GM12878 (cell line): ENCODE results near the gene GRB10. TPM values are rescaled to one million over a fixed set of nuclear protein-coding genes. Genes with fewer than 3 reads are reported as not detected.

ENCODE experiments used
- ATAC-seq: fragments of 200-7000 bp; cut with Tn5 transposase; 3 replicates; pipeline ENCODE4 v1.9.1; 2020; ENCODE audit warnings: mild to moderate bottlenecking, moderate library complexity
- BruUV-seq: library from RNA; stranded (reverse); fragments of 400-500 nt; replicated peaks from 2 replicates; lab custom pipeline; 2021; lab: Mats Ljungman, UMichigan
- CTCF ChIA-PET: fragments of 300-600 bp; sonication (Branson Sonifier 250); formaldehyde crosslinking; extraction: SDS; loops from one replicate; lab custom pipeline; 2021; ENCODE audit warnings: inconsistent platforms; lab: Yijun Ruan, JAX
- POLR2A ChIA-PET: fragments of 350-600 bp; formaldehyde crosslinking; extraction: SDS; loops from one replicate; lab custom pipeline; 2021; ENCODE audit warnings: inconsistent platforms; lab: Charles Lee
- RAD21 ChIA-PET: fragments of 300-600 bp; sonication (Branson Sonifier 250); formaldehyde crosslinking; loops from one replicate; lab custom pipeline; 2023; ENCODE audit warnings: antibody characterized with exemption; ENCODE audit not compliant: unreplicated experiment; lab: Charles Lee
- SMC1A ChIA-PET: fragments of 300-600 bp; sonication (Branson Sonifier 250); formaldehyde crosslinking; loops from one replicate; lab custom pipeline; 2023; ENCODE audit not compliant: unreplicated experiment, uncharacterized antibody; lab: Charles Lee
- DNase-seq: peaks from one replicate; pipeline ENCODE4 v3.0.0-alpha.2; 2011; ENCODE audit warnings: low read depth, low spot score
- FAIRE-seq: peaks from 3 replicates; lab custom pipeline; 2011; peaks lifted over from hg19 to GRCh38; lab: Jason Lieb, UNC
- H2AFZ ChIP-seq: 2 replicates; pipeline ENCODE4 v1.6.0; 2011; ENCODE audit warnings: low read depth, low read length, control low read depth; ENCODE audit not compliant: control insufficient read depth
- H3K27ac ChIP-seq: 2 replicates; pipeline ENCODE4 v1.5.1; 2011; ENCODE audit warnings: control low read depth; ENCODE audit not compliant: control insufficient read depth, insufficient read depth
- H3K27me3 ChIP-seq, 2 experiments: replicated peaks in 1 of 2; 2 replicates each; pipeline versions ENCODE4 v1.6.0 to v1.6.1; 2011; ENCODE audit warnings: low read length in 1 of 2; ENCODE audit not compliant: control insufficient read depth in 2 of 2, insufficient read depth in 2 of 2
- H3K36me3 ChIP-seq, 2 experiments: 2 replicates each; pipeline ENCODE4 v1.5.1; 2011; ENCODE audit warnings: low read length in 1 of 2; ENCODE audit not compliant: control insufficient read depth in 2 of 2, insufficient read depth in 2 of 2
- H3K4me1 ChIP-seq: 2 replicates; pipeline ENCODE4 v1.6.1; 2011; ENCODE audit warnings: mild to moderate bottlenecking, low read length, moderate library complexity, mixed read lengths; ENCODE audit not compliant: control insufficient read depth, insufficient read depth
- H3K4me2 ChIP-seq: 2 replicates; pipeline ENCODE4 v1.6.0; 2011; ENCODE audit warnings: control low read depth; ENCODE audit not compliant: control insufficient read depth, insufficient read depth
- H3K4me3 ChIP-seq: fragments of 200-600 bp; sonication (generic); 2 replicates; pipeline ENCODE4 v1.5.1; 2016
- H3K79me2 ChIP-seq: 2 replicates; pipeline ENCODE4 v1.6.0; 2011; ENCODE audit warnings: low read length; ENCODE audit not compliant: control insufficient read depth, insufficient read depth
- H3K9ac ChIP-seq: 2 replicates; pipeline ENCODE4 v1.8.0; 2011; ENCODE audit warnings: low read length, control low read depth, mixed read lengths; ENCODE audit not compliant: control insufficient read depth, insufficient read depth
- H3K9me3 ChIP-seq: replicated peaks from 3 replicates; pipeline ENCODE4 v1.5.1; 2011; ENCODE audit warnings: mild to moderate bottlenecking, low read length; ENCODE audit not compliant: control insufficient read depth, insufficient read depth
- H4K20me1 ChIP-seq: 2 replicates; pipeline ENCODE4 v1.6.0; 2011; ENCODE audit not compliant: control insufficient read depth, insufficient read depth
- CHD2 ChIP-seq: IDR thresholded peaks from 2 replicates; pipeline ENCODE4 v1.6.1; 2011; ENCODE audit warnings: low read depth, low read length, improper control_type of control experiment, borderline replicate concordance
- CTCF ChIP-seq, 3 experiments: IDR thresholded peaks in 2 of 3; conservative IDR thresholded peaks in 1 of 3; 2 replicates each; pipeline ENCODE4 v1.5.1; 2011; ENCODE audit warnings: low read depth in 3 of 3, low read length in 3 of 3, mild to moderate bottlenecking in 3 of 3, control low read depth in 2 of 3, moderate library complexity in 2 of 3, inconsistent platforms in 1 of 3, mixed read lengths in 1 of 3; ENCODE audit not compliant: control insufficient read depth in 2 of 3, insufficient read depth in 1 of 3; ENCODE audit errors: extremely low read depth in 1 of 3
- EED ChIP-seq: sonication (generic); IDR thresholded peaks from 2 replicates; pipeline ENCODE4 v1.6.1; 2016; ENCODE audit warnings: antibody characterized with exemption, low read depth
- RAD21 ChIP-seq: IDR thresholded peaks from 2 replicates; pipeline ENCODE4 v1.6.1; 2011; ENCODE audit warnings: mild to moderate bottlenecking, low read depth, low read length, moderate library complexity; ENCODE audit not compliant: insufficient read depth
- SMC3 ChIP-seq: IDR thresholded peaks from 2 replicates; pipeline ENCODE4 v1.6.1; 2011; ENCODE audit warnings: low read length, improper control_type of control experiment, borderline replicate concordance
- WGBS: methylation state at CpG from one replicate; pipeline ENCODE4 v1.1.6; 2016; ENCODE audit warnings: low lambda C conversion rate; ENCODE audit not compliant: insufficient replicate concordance, insufficient coverage; ENCODE audit errors: missing lambda C conversion rate; 5-methylcytosine and 5-hydroxymethylcytosine counted together
- in situ Hi-C: fragments of 300-500 bp; cut with MboI; formaldehyde crosslinking; loops from 9 replicates; pipeline ENCODE4 v1.14.3; 2018; ENCODE audit warnings: mixed read lengths
- intact Hi-C: fragments of 100-400 bp; cut with micrococcal nuclease; formaldehyde crosslinking; loops from one replicate; pipeline ENCODE4 v1.14.2; 2022; ENCODE audit not compliant: unreplicated experiment
- polyA plus RNA-seq, 11 experiments: library from polyadenylated mRNA; depleted of rRNA in 4 of 11; unstranded in 6 of 11; stranded (reverse) in 5 of 11; fragments of >200 nt; fragmentation: Nextera tagmentation in 4 of 11; fragmentation: Illumina TruSeq in 1 of 11; extraction: Ambion mirVana in 4 of 11; extraction: Trizol in 1 of 11; gene quantifications; 1 replicate in 1 of 11; 2 replicates in 10 of 11; pipeline versions ENCODE4 v1.2.1 to v1.2.3, GENCODE V29; 2011 to 2016; ENCODE audit warnings: inconsistent platforms in 2 of 11, missing spikeins in 2 of 11, low read depth in 1 of 11
- total RNA-seq, 4 experiments: library from RNA; depleted of rRNA in 3 of 4; stranded (reverse); fragments of >200 nt in 3 of 4; fragmentation: Illumina TruSeq in 1 of 4; extraction: Trizol in 1 of 4; gene quantifications; 2 replicates each; pipeline versions ENCODE4 v1.2.1 to v1.2.3, GENCODE V29; 2013 to 2021

The GRB10 gene
- total and polyA plus RNA-seq, 10 of the 15 experiments (the other 5 are each of a cell fraction or from before 2014, with no cell fraction given) = 0.04 to 0.33 TPM; not detected in 8

- peak; percentile 71 for TF ChIP-seq RAD21
- TF ChIP-seq EED = no peak
- TF ChIP-seq SMC3 = peak; percentile 70; the same call in 1 of the 2 replicates
- peak; percentile 29 to 55 (median 40); a peak in 4 of 6 replicates for TF ChIP-seq CTCF (IDR thresholded peaks at IDR 0.05 in 2 of 3, conservative IDR thresholded peaks at IDR 0.05 in 1 of 3; ENCODE audit: control insufficient read depth in 2 of 3, extremely low read depth in 1 of 3, insufficient read depth in 1 of 3, low read depth in 3 of 3, low read length in 3 of 3)
- TF ChIP-seq CHD2 = no peak
- DNase-seq = no peak
- no peaks in the 10 kb centered on the region for H4K20me1 ChIP-seq
- no peaks in the 10 kb centered on the region for H3K9me3 ChIP-seq
- no peak overlapping the region for H2AFZ ChIP-seq
- no peak overlapping the region for H3K27ac ChIP-seq
- H3K4me3 ChIP-seq = no peak overlapping the region
- ATAC-seq = peak; percentile 80
- no peaks in the 10 kb centered on the region for H3K79me2 ChIP-seq
- H3K4me2 ChIP-seq = no peak overlapping the region
- peak; percentile 94 for FAIRE-seq
- BruUV-seq = no TSS peak
- no peaks in the 10 kb centered on the region for H3K36me3 ChIP-seq
- in situ Hi-C loops (loop anchor here (5.0 to 10.0 kb wide), 2 partner anchors 212 to 585 kb away; partner anchors contain the start of gene ZPBP), intact Hi-C loops (loop anchor here (1.0 to 2.0 kb wide), 4 partner anchors 65 to 587 kb away; no protein-coding TSS in a partner anchor)
- peaks cover 4 to 10% of the 10 kb centered on the region in 2 experiments; a peak in 3 of 4 replicates for H3K27me3 ChIP-seq
- SMC1A ChIA-PET = interaction anchor here (0.6 to 3.0 kb wide), 4 partner anchors 25 to 587 kb away, joined by 3 to 14 read pairs (median 4); no protein-coding TSS in a partner anchor
- RAD21 ChIA-PET = interaction anchor here (0.7 to 2.7 kb wide), 4 partner anchors 211 to 587 kb away, joined by 3 to 8 read pairs (median 4); no protein-coding TSS in a partner anchor
- WGBS = under 1% methylated on average over 7 of the region's 7 CpGs
- CTCF ChIA-PET = interaction anchor here (1.0 to 1.5 kb wide), 4 partner anchors 48 to 587 kb away, joined by 3 to 10 read pairs (median 5); no protein-coding TSS in a partner anchor
- POLR2A ChIA-PET = no interaction called here
- no peaks in the 10 kb centered on the region for H3K4me1 ChIP-seq
- H3K9ac ChIP-seq = no peak overlapping the region
These were observed 103.3 kb downstream of the GRB10 start for GRCh38 chr7:50679218-50680007.
